SKM-1 (cell line): Measurements from ENCODE around the gene GUK1.

ENCODE experiments used
- DNase-seq: peaks from one replicate; lab custom pipeline; 2025; ENCODE audit not compliant: unreplicated experiment; lab: John Stamatoyannopoulos, UW

Gene GUK1

GRCh38 chr1:228149406-228150119, 9.5 kb downstream of the GUK1 start, which contains the start of gene GJC2:
TSS of gene GJC2 (plus strand) at chr1:228149930. CDS start at chr1:228157759, 7,829 bp downstream.
- no peak for DNase-seq

- no peak for DNase-seq
These were observed 10.0 kb downstream of the GUK1 start for GRCh38 chr1:228150120-228150460.

GRCh38 chr1:228150461-228151179, 10.5 kb downstream of the GUK1 start:
- DNase-seq = no peak

DNA sequence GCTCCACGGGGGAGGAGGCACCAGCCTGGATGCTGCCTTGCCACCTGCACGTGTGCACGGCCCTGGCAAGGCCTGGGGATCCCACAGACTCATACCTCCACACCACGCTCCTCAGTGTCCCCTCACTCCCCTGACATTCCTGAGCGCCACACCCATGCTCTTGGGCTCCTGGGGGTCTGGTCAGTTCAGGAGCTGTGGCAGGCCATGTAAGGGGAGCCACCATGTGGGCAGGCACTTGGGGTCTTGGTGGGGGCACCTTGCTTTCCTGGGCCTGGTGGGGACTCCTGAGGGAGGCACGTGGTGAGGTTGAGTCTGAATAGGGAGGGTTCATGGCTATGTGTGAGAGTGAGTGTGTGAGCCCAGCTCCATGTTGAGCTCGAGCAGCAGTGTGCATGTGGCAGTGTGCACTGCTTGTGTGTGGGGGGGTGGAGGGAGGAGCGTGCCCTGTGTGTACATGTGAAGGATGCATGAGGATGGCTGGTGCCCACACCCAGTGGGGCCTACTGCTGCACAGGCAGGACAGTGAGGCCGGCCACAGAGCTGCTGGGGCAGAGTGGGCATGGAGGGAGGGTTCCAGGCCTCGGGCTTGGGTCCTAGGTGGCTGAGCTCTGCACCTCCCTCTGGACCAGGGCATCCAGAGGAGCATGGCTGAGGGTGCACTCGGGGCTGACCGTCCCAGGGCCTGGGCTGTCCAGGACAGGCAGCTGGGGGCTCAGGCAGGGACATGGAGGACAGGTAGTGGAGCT, 11.3 kb downstream of the GUK1 start:
- DNase-seq = no peak

DNA sequence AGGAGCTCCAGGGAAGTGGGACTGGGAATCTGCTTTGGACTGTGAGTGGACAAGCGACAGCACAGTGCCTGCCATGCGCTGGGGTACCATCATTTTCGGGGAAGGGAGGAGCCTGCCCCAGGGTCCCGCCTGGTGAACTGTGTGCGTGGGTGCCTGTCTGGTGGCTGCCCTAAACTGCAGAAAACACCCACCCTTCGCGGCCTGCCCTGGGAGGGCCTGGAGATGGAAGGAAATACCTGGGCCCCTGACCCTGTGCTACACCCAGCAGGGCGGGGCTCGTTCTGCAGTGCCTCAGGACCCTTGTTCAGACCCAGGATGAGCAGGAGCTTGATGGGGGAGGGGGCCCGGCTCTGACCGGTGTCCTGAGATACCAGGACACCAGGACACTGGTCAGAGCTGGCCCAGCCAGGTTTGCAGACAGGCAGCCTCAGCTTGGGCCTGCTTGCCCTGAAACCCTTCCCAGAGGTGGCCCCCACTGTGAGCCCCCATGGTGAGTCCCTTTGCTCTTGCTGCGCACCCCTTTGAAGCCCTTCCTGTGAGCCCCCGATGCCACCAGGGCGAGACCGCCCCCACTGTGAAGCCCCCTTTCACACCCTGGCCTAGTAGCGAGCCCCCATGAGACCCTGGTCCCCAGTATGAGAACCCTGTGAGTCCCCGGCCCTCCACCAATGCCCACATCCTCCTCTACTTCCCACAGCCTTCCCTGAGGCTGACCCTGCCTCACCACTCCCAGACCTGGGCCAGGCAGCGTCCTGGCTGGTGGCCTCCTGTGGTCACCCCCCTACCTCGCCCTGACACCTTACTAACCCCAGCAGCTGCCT, 12.2 kb downstream of the GUK1 start:
- no peak for DNase-seq

GRCh38 chr1:228152918-228153258, 12.8 kb downstream of the GUK1 start:
- DNase-seq = no peak

DNA sequence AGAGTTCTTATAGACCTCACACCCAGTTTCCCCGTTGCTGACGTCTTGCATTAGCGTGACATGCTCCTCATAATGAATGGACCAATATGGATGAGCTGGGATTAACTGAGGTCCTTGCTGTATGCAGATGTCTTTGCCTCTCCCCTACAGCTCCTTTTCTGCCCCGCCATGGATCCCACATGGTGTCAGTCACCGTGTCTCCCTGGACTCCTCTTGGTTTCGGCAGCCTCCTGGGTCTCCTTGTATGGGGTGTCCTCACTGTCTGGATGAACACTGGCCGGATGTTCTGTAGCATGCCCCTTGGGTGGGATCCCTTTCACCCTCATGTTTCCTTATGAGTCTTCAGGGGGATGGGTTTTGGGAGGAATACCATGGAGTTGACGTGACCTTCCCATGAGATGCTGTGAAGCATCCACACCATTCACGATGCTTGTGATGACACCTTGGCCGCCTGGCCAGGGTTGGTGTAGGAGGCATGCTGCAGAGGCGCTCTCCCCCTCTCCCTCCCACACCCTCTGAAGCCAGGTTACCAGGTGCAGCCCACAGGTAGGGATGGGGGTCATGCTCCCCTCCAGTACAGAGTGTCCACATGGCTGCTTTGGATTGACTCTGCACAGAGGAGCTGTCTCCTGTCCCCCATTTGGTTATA, 14.1 kb downstream of the GUK1 start:
- DNase-seq = no peak

GRCh38 chr1:228154670-228155571, 14.8 kb downstream of the GUK1 start:
- no peak for DNase-seq

GRCh38 chr1:228155596-228156514, 15.8 kb downstream of the GUK1 start:
- no peak for DNase-seq

DNA sequence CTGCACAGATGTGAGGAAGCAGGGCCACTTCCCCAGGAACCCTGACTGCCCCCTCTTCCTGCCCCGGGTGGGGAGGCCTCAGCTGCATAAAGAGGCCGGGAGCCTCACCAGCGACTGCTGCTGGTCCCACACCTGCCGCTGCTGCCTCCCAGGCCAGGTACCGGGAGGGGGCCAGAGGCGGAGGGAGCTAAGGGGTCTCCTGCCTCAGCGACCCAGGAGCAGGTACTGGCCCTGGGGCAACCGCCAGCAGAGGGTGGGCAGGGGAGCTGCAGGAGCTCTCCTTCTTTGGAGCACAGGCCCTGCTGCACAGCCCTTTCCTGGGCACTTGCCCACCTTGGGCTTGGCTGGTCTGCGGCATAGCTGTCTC, 16.4 kb downstream of the GUK1 start:
- no peak for DNase-seq

DNA sequence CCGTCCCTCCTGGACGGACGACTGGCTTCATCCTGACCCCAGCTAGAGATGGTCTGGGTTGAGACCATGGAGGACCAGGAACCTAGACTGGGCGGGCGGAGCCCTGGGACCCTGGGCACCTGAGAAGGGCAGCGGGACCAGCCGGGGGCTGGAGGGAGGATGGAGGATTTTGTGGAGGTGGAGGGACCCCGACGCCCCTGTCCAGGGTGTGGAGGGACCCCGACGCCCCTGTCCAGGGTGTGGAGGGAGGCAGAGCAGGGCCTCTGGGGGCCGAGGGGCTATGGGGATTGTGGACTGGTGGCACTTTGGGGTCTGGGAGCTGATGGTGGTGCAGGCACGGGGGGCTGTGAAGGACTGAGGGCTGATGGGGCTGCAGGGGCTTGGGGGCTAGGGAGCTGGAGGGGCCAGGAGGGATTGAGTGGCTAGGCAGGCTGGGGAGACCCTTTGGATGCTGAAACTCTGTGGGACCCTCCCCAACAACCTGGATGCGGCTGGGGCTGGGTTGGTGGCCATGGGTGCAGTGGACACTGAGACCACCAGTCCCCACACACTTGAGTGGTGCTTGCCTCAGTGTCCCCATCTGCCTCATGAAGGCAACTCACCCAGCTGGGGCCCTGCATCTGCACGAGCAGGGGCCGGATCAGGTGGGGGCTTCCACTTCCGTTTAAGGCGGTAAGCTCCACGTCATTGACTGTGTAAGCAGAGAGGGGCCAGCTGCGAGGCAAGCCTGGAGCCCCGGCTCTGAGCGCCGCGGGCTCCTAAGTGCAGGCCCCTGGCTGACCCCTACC, 17.1 kb downstream of the GUK1 start:
- DNase-seq = no peak

DNA sequence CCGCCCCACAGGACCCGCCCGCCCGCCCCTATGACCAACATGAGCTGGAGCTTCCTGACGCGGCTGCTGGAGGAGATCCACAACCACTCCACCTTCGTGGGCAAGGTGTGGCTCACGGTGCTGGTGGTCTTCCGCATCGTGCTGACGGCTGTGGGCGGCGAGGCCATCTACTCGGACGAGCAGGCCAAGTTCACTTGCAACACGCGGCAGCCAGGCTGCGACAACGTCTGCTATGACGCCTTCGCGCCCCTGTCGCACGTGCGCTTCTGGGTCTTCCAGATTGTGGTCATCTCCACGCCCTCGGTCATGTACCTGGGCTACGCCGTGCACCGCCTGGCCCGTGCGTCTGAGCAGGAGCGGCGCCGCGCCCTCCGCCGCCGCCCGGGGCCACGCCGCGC, 17.6 kb downstream of the GUK1 start:
- DNase-seq = no peak

DNA sequence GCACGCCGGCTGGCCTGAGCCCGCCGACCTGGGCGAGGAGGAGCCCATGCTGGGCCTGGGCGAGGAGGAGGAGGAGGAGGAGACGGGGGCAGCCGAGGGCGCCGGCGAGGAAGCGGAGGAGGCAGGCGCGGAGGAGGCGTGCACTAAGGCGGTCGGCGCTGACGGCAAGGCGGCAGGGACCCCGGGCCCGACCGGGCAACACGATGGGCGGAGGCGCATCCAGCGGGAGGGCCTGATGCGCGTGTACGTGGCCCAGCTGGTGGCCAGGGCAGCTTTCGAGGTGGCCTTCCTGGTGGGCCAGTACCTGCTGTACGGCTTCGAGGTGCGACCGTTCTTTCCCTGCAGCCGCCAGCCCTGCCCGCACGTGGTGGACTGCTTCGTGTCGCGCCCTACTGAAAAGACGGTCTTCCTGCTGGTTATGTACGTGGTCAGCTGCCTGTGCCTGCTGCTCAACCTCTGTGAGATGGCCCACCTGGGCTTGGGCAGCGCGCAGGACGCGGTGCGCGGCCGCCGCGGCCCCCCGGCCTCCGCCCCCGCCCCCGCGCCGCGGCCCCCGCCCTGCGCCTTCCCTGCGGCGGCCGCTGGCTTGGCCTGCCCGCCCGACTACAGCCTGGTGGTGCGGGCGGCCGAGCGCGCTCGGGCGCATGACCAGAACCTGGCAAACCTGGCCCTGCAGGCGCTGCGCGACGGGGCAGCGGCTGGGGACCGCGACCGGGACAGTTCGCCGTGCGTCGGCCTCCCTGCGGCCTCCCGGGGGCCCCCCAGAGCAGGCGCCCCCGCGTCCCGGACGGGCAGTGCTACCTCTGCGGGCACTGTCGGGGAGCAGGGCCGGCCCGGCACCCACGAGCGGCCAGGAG, 18.3 kb downstream of the GUK1 start:
- DNase-seq = no peak

DNA sequence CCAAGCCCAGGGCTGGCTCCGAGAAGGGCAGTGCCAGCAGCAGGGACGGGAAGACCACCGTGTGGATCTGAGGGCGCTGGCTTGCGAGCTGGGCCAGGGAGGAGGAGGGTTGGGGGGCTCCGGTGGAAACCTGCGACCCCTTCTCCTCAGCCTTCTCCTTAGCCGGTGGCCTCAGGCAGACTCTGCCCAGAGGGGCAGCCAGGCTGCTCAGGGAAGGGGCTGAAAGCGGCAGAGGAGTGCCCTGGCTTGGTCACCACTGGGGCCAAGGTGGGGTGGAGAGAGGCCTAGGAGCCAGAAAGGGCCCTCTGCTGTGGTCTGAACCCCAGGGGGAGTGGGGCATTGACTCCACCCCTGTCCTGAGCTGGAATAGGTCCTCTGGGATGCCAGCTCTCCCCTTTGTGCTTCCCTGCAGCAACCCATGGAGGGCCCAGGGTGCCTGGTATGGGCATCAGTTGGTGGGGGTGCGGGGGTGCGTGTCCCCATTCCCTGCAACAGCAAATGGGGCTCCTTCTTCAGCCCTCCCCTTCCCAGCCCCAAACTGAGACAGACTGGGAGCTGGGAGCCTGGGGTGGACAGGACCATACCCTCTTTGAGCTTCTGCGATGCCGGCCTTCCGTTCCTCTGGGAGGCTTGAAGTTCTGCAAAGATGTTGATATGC, 19.1 kb downstream of the GUK1 start:
- DNase-seq = no peak

DNA sequence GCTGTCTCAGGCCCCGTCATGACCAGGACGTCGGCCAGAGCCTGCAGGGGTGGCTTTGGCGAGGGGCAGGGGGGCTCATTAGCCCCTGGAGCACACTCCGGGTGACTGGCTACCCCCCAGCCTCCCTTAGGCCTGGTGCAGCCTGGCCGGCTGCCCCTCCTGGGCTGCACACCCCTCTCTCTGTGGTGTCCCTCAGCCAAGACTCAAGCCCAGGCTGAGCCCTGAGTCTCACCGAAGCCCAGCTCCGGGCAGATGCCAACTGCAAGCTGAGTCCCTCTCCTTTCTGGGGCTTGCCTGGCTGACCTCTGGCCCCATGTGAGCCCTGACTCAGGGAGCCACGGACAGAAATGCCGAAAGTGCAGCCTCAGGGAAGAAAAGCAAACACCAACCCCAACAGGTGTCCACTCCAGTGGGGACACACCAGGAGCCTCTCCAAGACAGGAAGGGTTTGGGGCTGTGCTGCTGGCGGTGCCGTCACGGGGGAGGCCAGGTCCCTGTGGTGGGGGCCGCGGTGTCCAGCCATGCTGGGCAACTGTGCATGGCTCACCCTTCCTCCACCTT, 20.2 kb downstream of the GUK1 start:
- no peak for DNase-seq

GRCh38 chr1:228161362-228161761, 21.3 kb downstream of the GUK1 start:
- no peak for DNase-seq
